SK-N-SH (cell line): ENCODE data around the gene STARD3NL. TPM values are rescaled to one million over a fixed set of nuclear protein-coding genes. Genes with fewer than 3 reads are reported as not detected.

Source experiments
- CTCF ChIA-PET: fragments of 300-600, 350-600 bp; formaldehyde crosslinking; extraction: SDS; loops from one replicate; lab custom pipeline; 2021; lab: Yijun Ruan, JAX
- POLR2A ChIA-PET: fragments of 350-600 bp; sonication (Branson Sonifier 250); formaldehyde crosslinking; extraction: SDS; loops from one replicate; lab custom pipeline; 2020; ENCODE audit warnings: antibody characterized with exemption, inconsistent platforms; lab: Yijun Ruan, JAX
- DNase-seq: peaks from one replicate; pipeline ENCODE4 v3.0.0; 2012
- H2AFZ ChIP-seq: fragments of 200-600 bp; sonication (generic); 2 replicates; pipeline ENCODE4 v1.8.1; 2016; ENCODE audit warnings: antibody characterized with exemption, mild to moderate bottlenecking, low read depth
- H3F3A ChIP-seq: fragments of 200-600 bp; sonication (generic); replicated peaks from 2 replicates; pipeline ENCODE3; 2016; ENCODE audit warnings: antibody characterized with exemption, mild to moderate bottlenecking; ENCODE audit not compliant: insufficient read depth
- H3K27ac ChIP-seq, 2 experiments: fragments of 200-500 bp in 1 of 2; fragments of 200-600 bp in 1 of 2; sonication (Bioruptor generic) in 1 of 2; sonication (generic), shearing (Covaris generic) in 1 of 2; 2 replicates each; pipeline versions ENCODE4 v1.5.1 to v1.6.1; 2014 to 2016; ENCODE audit warnings: low read depth in 2 of 2, inconsistent platforms in 1 of 2, low read length in 1 of 2, mild to moderate bottlenecking in 1 of 2, mixed read lengths in 1 of 2
- H3K27me3 ChIP-seq: fragments of 200-600 bp; sonication (generic), shearing (Covaris generic); 2 replicates; pipeline ENCODE4 v1.6.1; 2016; ENCODE audit warnings: mixed run types; ENCODE audit not compliant: insufficient read depth
- H3K36me3 ChIP-seq, 2 experiments: fragments of 200-500 bp in 1 of 2; fragments of 200-600 bp in 1 of 2; sonication (Bioruptor generic) in 1 of 2; sonication (generic) in 1 of 2; replicated peaks in 1 of 2; 2 replicates each; pipeline versions ENCODE3 to v1.5.1; 2014 to 2016; ENCODE audit warnings: low read length in 1 of 2, mild to moderate bottlenecking in 1 of 2; ENCODE audit not compliant: insufficient read depth in 2 of 2, control insufficient read depth in 1 of 2
- H3K4me1 ChIP-seq, 2 experiments: fragments of 200-500 bp in 1 of 2; fragments of 200-600 bp in 1 of 2; sonication (Bioruptor generic) in 1 of 2; sonication (generic), shearing (Covaris generic) in 1 of 2; 2 replicates each; pipeline versions ENCODE4 v1.5.1 to v1.6.1; 2014 to 2016; ENCODE audit warnings: low read depth in 1 of 2, low read length in 1 of 2, mixed run types in 1 of 2; ENCODE audit not compliant: insufficient read depth in 2 of 2, control insufficient read depth in 1 of 2
- H3K4me2 ChIP-seq: fragments of 200-600 bp; sonication (generic), shearing (Covaris generic); 2 replicates; pipeline ENCODE4 v1.6.1; 2017; ENCODE audit warnings: mixed run types
- H3K4me3 ChIP-seq, 2 experiments: fragments of 200-500 bp in 1 of 2; fragments of 200-600 bp in 1 of 2; sonication (Bioruptor generic) in 1 of 2; sonication (generic), shearing (Covaris generic) in 1 of 2; 2 replicates each; pipeline versions ENCODE4 v1.5.1 to v1.8.1; 2014 to 2016; ENCODE audit warnings: low read depth in 2 of 2, inconsistent platforms in 1 of 2, low read length in 1 of 2, mild to moderate bottlenecking in 1 of 2, mixed read lengths in 1 of 2, moderate library complexity in 1 of 2
- H3K79me2 ChIP-seq: fragments of 200-600 bp; sonication (generic); 2 replicates; pipeline ENCODE4 v1.8.1; 2017; ENCODE audit warnings: mild to moderate bottlenecking; ENCODE audit not compliant: insufficient read depth
- H3K9ac ChIP-seq: fragments of 200-600 bp; sonication (generic); 2 replicates; pipeline ENCODE4 v1.6.1; 2017; ENCODE audit warnings: mixed run types
- H3K9me2 ChIP-seq: fragments of 200-600 bp; sonication (generic); 2 replicates; pipeline ENCODE4 v1.6.1; 2017; ENCODE audit warnings: mixed run types
- H3K9me3 ChIP-seq: fragments of 200-600 bp; sonication (generic); 2 replicates; pipeline ENCODE4 v1.6.1; 2017; ENCODE audit warnings: mixed run types, mild to moderate bottlenecking, moderate library complexity
- H4K20me1 ChIP-seq: fragments of 200-600 bp; sonication (generic); 2 replicates; pipeline ENCODE4 v1.6.1; 2017; ENCODE audit warnings: mild to moderate bottlenecking, mixed run types; ENCODE audit not compliant: insufficient read depth
- ELF1 ChIP-seq: IDR thresholded peaks from 2 replicates; pipeline ENCODE4 v1.4.0; 2012
- EP300 ChIP-seq, 2 experiments: IDR thresholded peaks; 2 replicates each; pipeline versions ENCODE4 v1.4.0 to v1.6.1; 2012; ENCODE audit warnings: borderline replicate concordance in 1 of 2, low read depth in 1 of 2, low read length in 1 of 2
- EZH2phosphoT487 ChIP-seq: fragments of 200-600 bp; sonication (generic); IDR thresholded peaks from 2 replicates; pipeline ENCODE4 v1.6.1; 2017; ENCODE audit warnings: low read depth, mixed run types, mild to moderate bottlenecking, antibody characterized with exemption, moderate library complexity, borderline replicate concordance
- JUND ChIP-seq: IDR thresholded peaks from 2 replicates; pipeline ENCODE4 v1.4.0; 2012
- NFIC ChIP-seq: IDR thresholded peaks from 2 replicates; pipeline ENCODE4 v1.4.0; 2012; ENCODE audit warnings: borderline replicate concordance
- NRF1 ChIP-seq: IDR thresholded peaks from 2 replicates; pipeline ENCODE4 v1.6.1; 2012; ENCODE audit warnings: low read depth, mild to moderate bottlenecking, low read length
- POLR2AphosphoS5 ChIP-seq: IDR thresholded peaks from 2 replicates; pipeline ENCODE4 v1.6.1; 2012; ENCODE audit warnings: low read depth, low read length
- RAD21 ChIP-seq: IDR thresholded peaks from 2 replicates; pipeline ENCODE4 v1.6.1; 2012; ENCODE audit warnings: mild to moderate bottlenecking, low read length
- RFX5 ChIP-seq: IDR thresholded peaks from 2 replicates; pipeline ENCODE4 v1.6.1; 2012; ENCODE audit warnings: mild to moderate bottlenecking, improper control_type of control experiment, low read length
- RXRA ChIP-seq: IDR thresholded peaks from 2 replicates; pipeline ENCODE4 v1.4.0; 2012; ENCODE audit warnings: low read depth, mild to moderate bottlenecking, borderline replicate concordance
- SIN3A ChIP-seq: IDR thresholded peaks from 2 replicates; pipeline ENCODE4 v1.6.1; 2012; ENCODE audit warnings: low read depth, mild to moderate bottlenecking, low read length, moderate library complexity, borderline replicate concordance
- SMC3 ChIP-seq: IDR thresholded peaks from 2 replicates; pipeline ENCODE4 v1.6.1; 2012; ENCODE audit warnings: low read depth, low read length, improper control_type of control experiment
- TAF1 ChIP-seq: IDR thresholded peaks from 2 replicates; pipeline ENCODE4 v1.6.1; 2012; ENCODE audit warnings: low read depth, mild to moderate bottlenecking, low read length, moderate library complexity, borderline replicate concordance
- TEAD4 ChIP-seq: IDR thresholded peaks from 2 replicates; pipeline ENCODE4 v1.4.0; 2012; ENCODE audit warnings: mild to moderate bottlenecking, borderline replicate concordance; ENCODE audit not compliant: insufficient read depth
- YY1 ChIP-seq: IDR thresholded peaks from 2 replicates; pipeline ENCODE4 v1.4.0; 2012; ENCODE audit warnings: low read depth, mild to moderate bottlenecking
- WGBS: methylation state at CpG from one replicate; pipeline ENCODE4 v1.1.6; 2017; ENCODE audit warnings: low lambda C conversion rate; 5-methylcytosine and 5-hydroxymethylcytosine counted together
- polyA plus RNA-seq, 3 experiments: library from polyadenylated mRNA; depleted of rRNA; stranded (reverse); fragments of >200 nt; gene quantifications; 2 replicates each; pipeline ENCODE4 v1.2.3, GENCODE V29; 2012
- TF ChIP-seq, protein P1 (sequence below): IDR thresholded peaks from 2 replicates; pipeline ENCODE4 v1.4.0; 2012; ENCODE audit warnings: low read depth, borderline replicate concordance
- TF ChIP-seq, protein P2 (sequence below): IDR thresholded peaks from 2 replicates; pipeline ENCODE4 v1.6.1; 2012; ENCODE audit warnings: mild to moderate bottlenecking, low read depth, low read length, moderate library complexity
- TF ChIP-seq, protein P3 (sequence below): fragments of 150-350 bp; IDR thresholded peaks from 2 replicates; pipeline ENCODE4 v1.6.1; 2016; ENCODE audit warnings: mild to moderate bottlenecking, low read depth, low read length

Gene STARD3NL
- polyA plus RNA-seq, 1 of the 3 experiments (the other 2 are of a cell fraction): 46.3 TPM

DNA sequence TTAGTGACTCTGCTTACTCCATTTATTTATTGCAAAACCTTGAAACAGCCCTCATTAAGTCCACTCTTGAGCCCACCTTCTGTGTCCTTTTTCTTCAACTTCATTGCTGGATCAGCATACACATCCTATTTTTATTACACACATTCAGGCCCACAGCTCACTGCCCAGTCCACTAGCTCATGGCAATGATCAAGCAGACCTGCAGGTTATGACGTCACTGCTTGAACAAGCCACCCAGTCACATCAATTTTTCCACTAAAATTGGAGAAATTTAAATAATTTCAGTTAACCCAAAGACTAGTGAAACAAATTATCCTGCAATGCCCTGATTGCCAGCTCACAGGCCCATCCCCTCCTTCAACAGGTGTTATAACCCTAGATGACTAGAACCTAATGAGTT is 16.0 kb upstream of the STARD3NL start:
- no peak overlapping the region for H3K9ac ChIP-seq
- H2AFZ ChIP-seq: no peak overlapping the region
- DNase-seq: no peak
- H3K79me2 ChIP-seq: no peaks in the 10 kb centered on the region
- 11% methylated on average over 1 of the region's 1 CpG for WGBS
- CTCF ChIA-PET: interaction anchor here (2.9 kb wide), 1 partner anchor 54 kb away, joined by 9 read pairs; no protein-coding TSS in a partner anchor
- no peak overlapping the region for H3K4me3 ChIP-seq
- H3K36me3 ChIP-seq: no peaks in the 10 kb centered on the region
- H3K27me3 ChIP-seq: no peaks in the 10 kb centered on the region; the same call in 1 of the 2 replicates
- H3F3A ChIP-seq: no peaks in the 10 kb centered on the region
- no peak overlapping the region for H3K4me2 ChIP-seq
- no peaks in the 10 kb centered on the region; the same call in 1 of the 2 replicates for H3K9me2 ChIP-seq
- peaks cover 0 to 3% of the 10 kb centered on the region in 2 experiments; a peak in 1 of 4 replicates for H3K4me1 ChIP-seq
- no peaks in the 10 kb centered on the region for H3K9me3 ChIP-seq
- H3K27ac ChIP-seq: no peak overlapping the region
- TF ChIP-seq JUND (no peak), NFIC (no peak), EZH2phosphoT487 (no peak), RXRA (no peak), TEAD4 (no peak), NRF1 (no peak), RFX5 (no peak), SMC3 (no peak), TAF1 (no peak), EP300 (IDR thresholded peaks at IDR 0.05; ENCODE audit: borderline replicate concordance in 1 of 2, low read depth in 1 of 2, low read length in 1 of 2) (no peak), RAD21 (no peak), SIN3A (no peak), ELF1 (no peak), POLR2AphosphoS5 (no peak), YY1 (no peak)
- TF ChIP-seq, protein P1, sequence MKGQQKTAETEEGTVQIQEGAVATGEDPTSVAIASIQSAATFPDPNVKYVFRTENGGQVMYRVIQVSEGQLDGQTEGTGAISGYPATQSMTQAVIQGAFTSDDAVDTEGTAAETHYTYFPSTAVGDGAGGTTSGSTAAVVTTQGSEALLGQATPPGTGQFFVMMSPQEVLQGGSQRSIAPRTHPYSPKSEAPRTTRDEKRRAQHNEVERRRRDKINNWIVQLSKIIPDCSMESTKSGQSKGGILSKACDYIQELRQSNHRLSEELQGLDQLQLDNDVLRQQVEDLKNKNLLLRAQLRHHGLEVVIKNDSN: no peak
- TF ChIP-seq, protein P2, sequence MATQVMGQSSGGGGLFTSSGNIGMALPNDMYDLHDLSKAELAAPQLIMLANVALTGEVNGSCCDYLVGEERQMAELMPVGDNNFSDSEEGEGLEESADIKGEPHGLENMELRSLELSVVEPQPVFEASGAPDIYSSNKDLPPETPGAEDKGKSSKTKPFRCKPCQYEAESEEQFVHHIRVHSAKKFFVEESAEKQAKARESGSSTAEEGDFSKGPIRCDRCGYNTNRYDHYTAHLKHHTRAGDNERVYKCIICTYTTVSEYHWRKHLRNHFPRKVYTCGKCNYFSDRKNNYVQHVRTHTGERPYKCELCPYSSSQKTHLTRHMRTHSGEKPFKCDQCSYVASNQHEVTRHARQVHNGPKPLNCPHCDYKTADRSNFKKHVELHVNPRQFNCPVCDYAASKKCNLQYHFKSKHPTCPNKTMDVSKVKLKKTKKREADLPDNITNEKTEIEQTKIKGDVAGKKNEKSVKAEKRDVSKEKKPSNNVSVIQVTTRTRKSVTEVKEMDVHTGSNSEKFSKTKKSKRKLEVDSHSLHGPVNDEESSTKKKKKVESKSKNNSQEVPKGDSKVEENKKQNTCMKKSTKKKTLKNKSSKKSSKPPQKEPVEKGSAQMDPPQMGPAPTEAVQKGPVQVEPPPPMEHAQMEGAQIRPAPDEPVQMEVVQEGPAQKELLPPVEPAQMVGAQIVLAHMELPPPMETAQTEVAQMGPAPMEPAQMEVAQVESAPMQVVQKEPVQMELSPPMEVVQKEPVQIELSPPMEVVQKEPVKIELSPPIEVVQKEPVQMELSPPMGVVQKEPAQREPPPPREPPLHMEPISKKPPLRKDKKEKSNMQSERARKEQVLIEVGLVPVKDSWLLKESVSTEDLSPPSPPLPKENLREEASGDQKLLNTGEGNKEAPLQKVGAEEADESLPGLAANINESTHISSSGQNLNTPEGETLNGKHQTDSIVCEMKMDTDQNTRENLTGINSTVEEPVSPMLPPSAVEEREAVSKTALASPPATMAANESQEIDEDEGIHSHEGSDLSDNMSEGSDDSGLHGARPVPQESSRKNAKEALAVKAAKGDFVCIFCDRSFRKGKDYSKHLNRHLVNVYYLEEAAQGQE: no peak
- TF ChIP-seq, protein P3, sequence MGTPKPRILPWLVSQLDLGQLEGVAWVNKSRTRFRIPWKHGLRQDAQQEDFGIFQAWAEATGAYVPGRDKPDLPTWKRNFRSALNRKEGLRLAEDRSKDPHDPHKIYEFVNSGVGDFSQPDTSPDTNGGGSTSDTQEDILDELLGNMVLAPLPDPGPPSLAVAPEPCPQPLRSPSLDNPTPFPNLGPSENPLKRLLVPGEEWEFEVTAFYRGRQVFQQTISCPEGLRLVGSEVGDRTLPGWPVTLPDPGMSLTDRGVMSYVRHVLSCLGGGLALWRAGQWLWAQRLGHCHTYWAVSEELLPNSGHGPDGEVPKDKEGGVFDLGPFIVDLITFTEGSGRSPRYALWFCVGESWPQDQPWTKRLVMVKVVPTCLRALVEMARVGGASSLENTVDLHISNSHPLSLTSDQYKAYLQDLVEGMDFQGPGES: no peak
- POLR2A ChIA-PET: no interaction called here
- no peaks in the 10 kb centered on the region for H4K20me1 ChIP-seq
